ENCODE data around the gene SLC35B4. TPM values are rescaled to one million over a fixed set of nuclear protein-coding genes. Genes with fewer than 3 reads are reported as not detected.

SLC35B4 gene
- total RNA-seq, 1 donor: 14.8 TPM

DNA sequence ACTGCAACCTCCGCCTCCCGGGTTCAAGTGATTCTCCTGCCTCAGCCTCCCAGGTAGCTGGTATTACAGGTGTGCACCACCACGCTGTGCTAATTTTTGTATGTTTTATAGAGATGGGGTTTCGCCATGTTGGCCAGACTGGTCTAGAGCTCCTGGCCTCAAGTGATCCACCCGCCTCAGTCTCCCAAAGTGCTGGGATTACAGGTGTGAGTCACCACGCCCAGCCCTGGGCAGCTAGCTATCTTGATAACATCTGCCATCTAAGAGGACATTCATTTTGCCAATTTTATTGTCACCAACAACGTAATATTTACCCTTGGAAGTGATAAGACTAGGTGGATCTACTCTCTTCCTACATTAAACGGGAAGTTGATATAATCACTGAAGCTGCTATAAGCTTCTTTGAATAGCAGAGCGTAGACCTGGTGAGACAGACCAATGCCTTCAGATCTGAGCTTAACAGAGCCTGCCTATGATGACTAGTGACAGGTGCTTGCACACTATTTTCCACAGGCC, 39.7 kb upstream of the SLC35B4 start:
- Histone ChIP-seq H4K20me1 (ENCODE audit: insufficient read depth, low read length) (no peaks in the 10 kb centered on the region), H3K4me3 (ENCODE audit: insufficient read depth, low read length) (no peak overlapping the region), H3K27me3 (ENCODE audit: insufficient read depth, low read length) (peaks cover 6% of the 10 kb centered on the region), H3K36me3 (ENCODE audit: insufficient read depth, low read length) (no peaks in the 10 kb centered on the region), H3K4me2 (ENCODE audit: insufficient read depth, low read length) (no peak overlapping the region), H3K79me2 (ENCODE audit: insufficient read depth, low read length) (no peaks in the 10 kb centered on the region), H3K9me3 (ENCODE audit: low read depth, low read length) (no peaks in the 10 kb centered on the region), H3K4me1 (ENCODE audit: insufficient read depth, low read length) (peaks cover 6% of the 10 kb centered on the region), H3K27ac (ENCODE audit: low read depth, low read length) (no peak overlapping the region), H2AFZ (ENCODE audit: low read length) (no peak overlapping the region)
- TF ChIP-seq, protein P1, sequence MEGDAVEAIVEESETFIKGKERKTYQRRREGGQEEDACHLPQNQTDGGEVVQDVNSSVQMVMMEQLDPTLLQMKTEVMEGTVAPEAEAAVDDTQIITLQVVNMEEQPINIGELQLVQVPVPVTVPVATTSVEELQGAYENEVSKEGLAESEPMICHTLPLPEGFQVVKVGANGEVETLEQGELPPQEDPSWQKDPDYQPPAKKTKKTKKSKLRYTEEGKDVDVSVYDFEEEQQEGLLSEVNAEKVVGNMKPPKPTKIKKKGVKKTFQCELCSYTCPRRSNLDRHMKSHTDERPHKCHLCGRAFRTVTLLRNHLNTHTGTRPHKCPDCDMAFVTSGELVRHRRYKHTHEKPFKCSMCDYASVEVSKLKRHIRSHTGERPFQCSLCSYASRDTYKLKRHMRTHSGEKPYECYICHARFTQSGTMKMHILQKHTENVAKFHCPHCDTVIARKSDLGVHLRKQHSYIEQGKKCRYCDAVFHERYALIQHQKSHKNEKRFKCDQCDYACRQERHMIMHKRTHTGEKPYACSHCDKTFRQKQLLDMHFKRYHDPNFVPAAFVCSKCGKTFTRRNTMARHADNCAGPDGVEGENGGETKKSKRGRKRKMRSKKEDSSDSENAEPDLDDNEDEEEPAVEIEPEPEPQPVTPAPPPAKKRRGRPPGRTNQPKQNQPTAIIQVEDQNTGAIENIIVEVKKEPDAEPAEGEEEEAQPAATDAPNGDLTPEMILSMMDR (IDR thresholded peaks at IDR 0.05; ENCODE audit: extremely low read depth, low read depth, low read length): no peak
- no peak for DNase-seq (ENCODE audit: insufficient read length, low spot score, missing footprints)

DNA sequence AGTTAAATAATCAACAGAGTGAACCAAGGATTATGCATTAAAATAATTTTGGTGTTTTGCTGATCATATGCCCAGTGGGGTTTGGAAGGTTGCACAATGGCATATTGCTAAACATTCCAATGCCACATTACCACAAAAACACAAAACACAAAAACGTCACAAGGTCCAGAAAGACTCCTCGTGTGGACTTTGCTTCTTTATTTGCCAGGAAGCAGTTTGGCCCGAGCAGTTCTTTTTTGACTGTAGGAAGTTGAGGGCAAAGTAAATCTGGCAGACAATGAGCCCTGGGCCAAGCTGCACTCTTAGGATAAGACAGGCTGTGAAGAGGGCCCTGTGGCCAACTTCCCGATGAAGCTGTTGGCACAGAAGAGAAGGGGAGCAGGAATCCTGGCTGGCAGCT, 39.2 kb upstream of the SLC35B4 start:
- peak overlapping the region; percentile 60 for H2AFZ ChIP-seq (ENCODE audit: low read length)
- H3K4me1 ChIP-seq (ENCODE audit: insufficient read depth, low read length): peaks cover 6% of the 10 kb centered on the region
- TF ChIP-seq, protein P1 (IDR thresholded peaks at IDR 0.05; ENCODE audit: extremely low read depth, low read depth, low read length): no peak
- H3K27ac ChIP-seq (ENCODE audit: low read depth, low read length): no peak overlapping the region
- H3K79me2 ChIP-seq (ENCODE audit: insufficient read depth, low read length): no peaks in the 10 kb centered on the region
- no peaks in the 10 kb centered on the region for H3K36me3 ChIP-seq (ENCODE audit: insufficient read depth, low read length)
- H4K20me1 ChIP-seq (ENCODE audit: insufficient read depth, low read length): no peaks in the 10 kb centered on the region
- DNase-seq (ENCODE audit: insufficient read length, low spot score, missing footprints): no peak
- H3K4me3 ChIP-seq (ENCODE audit: insufficient read depth, low read length): no peak overlapping the region
- H3K27me3 ChIP-seq (ENCODE audit: insufficient read depth, low read length): peaks cover 6% of the 10 kb centered on the region
- no peaks in the 10 kb centered on the region for H3K9me3 ChIP-seq (ENCODE audit: low read depth, low read length)
- no peak overlapping the region for H3K4me2 ChIP-seq (ENCODE audit: insufficient read depth, low read length)

DNA sequence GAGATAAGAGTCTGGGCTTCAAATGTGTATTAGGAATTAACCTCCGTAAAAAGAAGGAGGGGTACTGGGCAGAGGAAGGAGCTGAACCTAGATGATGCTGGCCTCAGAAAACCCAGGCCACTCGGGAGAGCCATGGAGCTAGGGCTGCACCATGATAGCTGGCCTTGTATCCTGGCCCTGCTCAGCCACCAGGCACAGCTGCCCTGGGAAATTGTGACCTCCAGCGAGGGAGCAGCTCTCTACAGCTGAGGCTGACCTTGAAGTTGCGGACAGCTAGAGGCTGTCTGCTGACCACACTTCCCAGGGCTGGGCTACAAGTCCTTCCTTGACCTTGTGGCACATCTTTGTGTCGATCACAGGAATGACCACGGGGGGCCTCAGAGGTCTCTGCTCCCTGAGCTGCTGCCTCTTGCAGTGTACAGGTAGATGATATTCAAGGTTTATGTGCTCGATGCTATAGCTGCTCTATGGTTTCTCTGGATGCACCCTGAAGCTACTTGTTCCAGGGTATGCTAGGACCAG, 38.3 kb upstream of the SLC35B4 start:
- TF ChIP-seq, protein P1 (IDR thresholded peaks at IDR 0.05; ENCODE audit: extremely low read depth, low read depth, low read length): no peak
- Histone ChIP-seq H4K20me1 (ENCODE audit: insufficient read depth, low read length) (no peaks in the 10 kb centered on the region), H3K36me3 (ENCODE audit: insufficient read depth, low read length) (no peaks in the 10 kb centered on the region), H3K9me3 (ENCODE audit: low read depth, low read length) (no peaks in the 10 kb centered on the region), H3K4me3 (ENCODE audit: insufficient read depth, low read length) (no peak overlapping the region), H3K27me3 (ENCODE audit: insufficient read depth, low read length) (peaks cover 6% of the 10 kb centered on the region), H3K79me2 (ENCODE audit: insufficient read depth, low read length) (no peaks in the 10 kb centered on the region), H2AFZ (ENCODE audit: low read length) (no peak overlapping the region), H3K27ac (ENCODE audit: low read depth, low read length) (no peak overlapping the region), H3K4me1 (ENCODE audit: insufficient read depth, low read length) (peaks cover 6% of the 10 kb centered on the region), H3K4me2 (ENCODE audit: insufficient read depth, low read length) (no peak overlapping the region)
- DNase-seq (ENCODE audit: insufficient read length, low spot score, missing footprints): no peak

DNA sequence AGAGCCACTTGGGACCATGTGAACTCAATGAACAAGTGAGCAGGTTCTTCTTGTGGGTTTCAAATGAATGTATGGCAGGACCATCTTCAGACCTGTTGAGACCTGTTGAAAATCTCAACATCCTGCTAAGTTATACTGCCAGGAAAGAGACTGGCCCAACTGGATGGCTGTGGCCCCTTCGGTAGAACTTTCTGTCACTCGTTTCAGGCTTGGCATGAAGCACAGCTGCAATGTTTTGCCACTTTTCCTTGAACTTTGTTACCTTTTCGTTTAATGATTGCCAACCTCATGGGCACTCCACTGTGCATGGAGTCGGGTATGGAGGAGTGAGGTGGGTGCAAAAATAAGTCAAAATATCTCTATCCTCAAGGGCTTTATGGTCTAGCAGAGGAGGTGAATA, 36.7 kb upstream of the SLC35B4 start:
- TF ChIP-seq, protein P1 (IDR thresholded peaks at IDR 0.05; ENCODE audit: extremely low read depth, low read depth, low read length): no peak
- peaks cover 6% of the 10 kb centered on the region for H3K27me3 ChIP-seq (ENCODE audit: insufficient read depth, low read length)

More for the DNA sequence above, 36.7 kb upstream of the SLC35B4 start:
- no peaks in the 10 kb centered on the region for H4K20me1 ChIP-seq (ENCODE audit: insufficient read depth, low read length)
- no peak overlapping the region for H3K27ac ChIP-seq (ENCODE audit: low read depth, low read length)
- DNase-seq (ENCODE audit: insufficient read length, low spot score, missing footprints): no peak
- H3K4me1 ChIP-seq (ENCODE audit: insufficient read depth, low read length): peaks cover 6% of the 10 kb centered on the region
- H3K79me2 ChIP-seq (ENCODE audit: insufficient read depth, low read length): no peaks in the 10 kb centered on the region
- H3K36me3 ChIP-seq (ENCODE audit: insufficient read depth, low read length): no peaks in the 10 kb centered on the region
- no peak overlapping the region for H3K4me2 ChIP-seq (ENCODE audit: insufficient read depth, low read length)
- no peak overlapping the region for H3K4me3 ChIP-seq (ENCODE audit: insufficient read depth, low read length)
- no peak overlapping the region for H2AFZ ChIP-seq (ENCODE audit: low read length)
- no peaks in the 10 kb centered on the region for H3K9me3 ChIP-seq (ENCODE audit: low read depth, low read length)
